ENCODE results near the gene RABIF. TPM values are rescaled to one million over a fixed set of nuclear protein-coding genes. Genes with fewer than 3 reads are reported as not detected.
"Not testable (repeated sequence)": the region's sequence is repeated elsewhere in the genome, so short reads cannot be mapped to it uniquely, and the experiment has no call there.

The RABIF gene
- total and polyA plus RNA-seq, 2 donors from 2014 or later, result 8.7 to 9.4 TPM

DNA sequence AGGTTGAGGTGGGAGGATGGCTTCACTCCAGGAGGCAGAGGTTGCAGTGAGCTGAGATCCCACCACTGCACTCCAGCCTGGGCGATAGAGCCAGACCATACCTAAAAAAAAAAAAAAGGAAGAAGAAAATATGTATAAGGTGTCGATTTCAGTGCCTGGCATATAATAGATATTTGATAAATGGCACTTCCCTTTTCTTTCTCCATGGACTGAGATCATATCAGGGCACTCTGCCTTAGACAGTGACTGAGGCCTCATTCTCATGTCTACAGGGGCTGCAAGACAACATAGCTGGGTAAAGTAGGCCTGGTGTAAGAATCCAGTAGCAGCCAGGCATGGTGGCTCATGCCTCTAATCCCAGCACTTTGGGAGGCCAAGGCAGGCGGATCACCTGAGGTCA is 57.0 kb downstream of the RABIF start:
- no peaks in the 10 kb centered on the region for H3K4me1 ChIP-seq (ENCODE audit: control insufficient read depth in 2 of 3, insufficient read depth in 2 of 3, low read depth in 1 of 3, low read length in 3 of 3)
- no peak overlapping the region for H3K27ac ChIP-seq (ENCODE audit: low read depth in 2 of 2, low read length in 2 of 2)
- TF ChIP-seq, protein P1, sequence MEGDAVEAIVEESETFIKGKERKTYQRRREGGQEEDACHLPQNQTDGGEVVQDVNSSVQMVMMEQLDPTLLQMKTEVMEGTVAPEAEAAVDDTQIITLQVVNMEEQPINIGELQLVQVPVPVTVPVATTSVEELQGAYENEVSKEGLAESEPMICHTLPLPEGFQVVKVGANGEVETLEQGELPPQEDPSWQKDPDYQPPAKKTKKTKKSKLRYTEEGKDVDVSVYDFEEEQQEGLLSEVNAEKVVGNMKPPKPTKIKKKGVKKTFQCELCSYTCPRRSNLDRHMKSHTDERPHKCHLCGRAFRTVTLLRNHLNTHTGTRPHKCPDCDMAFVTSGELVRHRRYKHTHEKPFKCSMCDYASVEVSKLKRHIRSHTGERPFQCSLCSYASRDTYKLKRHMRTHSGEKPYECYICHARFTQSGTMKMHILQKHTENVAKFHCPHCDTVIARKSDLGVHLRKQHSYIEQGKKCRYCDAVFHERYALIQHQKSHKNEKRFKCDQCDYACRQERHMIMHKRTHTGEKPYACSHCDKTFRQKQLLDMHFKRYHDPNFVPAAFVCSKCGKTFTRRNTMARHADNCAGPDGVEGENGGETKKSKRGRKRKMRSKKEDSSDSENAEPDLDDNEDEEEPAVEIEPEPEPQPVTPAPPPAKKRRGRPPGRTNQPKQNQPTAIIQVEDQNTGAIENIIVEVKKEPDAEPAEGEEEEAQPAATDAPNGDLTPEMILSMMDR (IDR thresholded peaks at IDR 0.05; ENCODE audit: borderline replicate concordance, extremely low read depth, insufficient read depth), result no peak
- no peaks in the 10 kb centered on the region for H3K27me3 ChIP-seq (ENCODE audit: control insufficient read depth, insufficient read depth, low read length)
- no peaks in the 10 kb centered on the region for H3K9me3 ChIP-seq (ENCODE audit: control insufficient read depth in 2 of 3, insufficient read depth in 1 of 3, low read length in 3 of 3)
- no peak for FAIRE-seq
- intact Hi-C loops (cut with DNase I), result no loop called here
- H3K4me3 ChIP-seq (ENCODE audit: low read length in 3 of 3), result no peak overlapping the region
- no peaks in the 10 kb centered on the region for H3K36me3 ChIP-seq (ENCODE audit: control insufficient read depth in 2 of 3, insufficient read depth in 3 of 3, low read length in 3 of 3)
- no peak overlapping the region for H3K9ac ChIP-seq (ENCODE audit: low read length in 3 of 3)
- no peak for DNase-seq

DNA sequence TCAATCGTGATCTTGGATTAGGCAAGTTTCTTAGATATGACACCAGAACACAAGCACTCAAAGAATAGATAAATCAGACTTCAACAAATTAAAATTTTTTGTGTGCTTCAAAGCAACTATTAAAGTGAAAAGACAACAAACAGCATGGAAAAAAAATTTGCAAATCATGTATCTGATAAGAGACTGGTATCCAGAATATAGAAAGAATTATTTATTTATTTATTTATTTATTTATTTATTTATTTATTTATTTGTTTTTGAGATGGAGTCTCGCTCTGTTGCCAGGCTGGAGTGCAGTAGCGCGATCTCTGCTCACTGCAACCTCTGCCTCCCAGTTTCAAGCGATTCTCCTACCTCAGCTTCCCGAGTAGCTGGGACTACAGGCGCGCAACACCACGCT is 59.7 kb downstream of the RABIF start:
- H3K27me3 ChIP-seq (ENCODE audit: control insufficient read depth, insufficient read depth, low read length); H3K27ac ChIP-seq (ENCODE audit: low read depth in 2 of 2, low read length in 2 of 2); H3K4me1 ChIP-seq (ENCODE audit: control insufficient read depth in 2 of 3, insufficient read depth in 2 of 3, low read depth in 1 of 3, low read length in 3 of 3); FAIRE-seq; H3K4me3 ChIP-seq (ENCODE audit: low read length in 3 of 3); H3K36me3 ChIP-seq (ENCODE audit: control insufficient read depth in 2 of 3, insufficient read depth in 3 of 3, low read length in 3 of 3); H3K9me3 ChIP-seq (ENCODE audit: control insufficient read depth in 2 of 3, insufficient read depth in 1 of 3, low read length in 3 of 3); DNase-seq; H3K9ac ChIP-seq (ENCODE audit: low read length in 3 of 3); intact Hi-C loops (cut with DNase I): not testable (repeated sequence)

Other genes with a start within 250 kb of the RABIF start
- gene SYT2, start 178.7 kb downstream of the RABIF start, total RNA-seq, result 0.19 TPM
- 0.15 TPM for gene SYT2, start 178.7 kb downstream of the RABIF start, polyA plus RNA-seq (ENCODE audit: insufficient read depth, low read depth, low replicate concordance)
- gene KDM5B, start 80.7 kb downstream of the RABIF start, total RNA-seq, result 55.5 TPM
- 10.7 TPM for gene KDM5B, start 80.7 kb downstream of the RABIF start, polyA plus RNA-seq (ENCODE audit: insufficient read depth, low read depth, low replicate concordance)
- gene PCAT6, start 78.2 kb downstream of the RABIF start, total RNA-seq, result 2.0 TPM
- 5.8 TPM for gene PCAT6, start 78.2 kb downstream of the RABIF start, polyA plus RNA-seq (ENCODE audit: insufficient read depth, low read depth, low replicate concordance)
- 28.2 TPM for gene KLHL12, start 38.1 kb upstream of the RABIF start, total RNA-seq
- 27.5 TPM for gene KLHL12, start 38.1 kb upstream of the RABIF start, polyA plus RNA-seq (ENCODE audit: insufficient read depth, low read depth, low replicate concordance)
- gene ADIPOR1, start 69.2 kb upstream of the RABIF start, total RNA-seq, result 66.8 TPM
- gene ADIPOR1, start 69.2 kb upstream of the RABIF start, polyA plus RNA-seq (ENCODE audit: insufficient read depth, low read depth, low replicate concordance), result 70.0 TPM
- gene CYB5R1, start 78.1 kb upstream of the RABIF start, total RNA-seq, result 52.7 TPM
- gene CYB5R1, start 78.1 kb upstream of the RABIF start, polyA plus RNA-seq (ENCODE audit: insufficient read depth, low read depth, low replicate concordance), result 94.8 TPM
- 47.9 TPM for gene TMEM183A, start 118.2 kb upstream of the RABIF start, total RNA-seq
- 47.5 TPM for gene TMEM183A, start 118.2 kb upstream of the RABIF start, polyA plus RNA-seq (ENCODE audit: insufficient read depth, low read depth, low replicate concordance)
- 1.7 TPM for gene PPFIA4, start 137.3 kb upstream of the RABIF start, total RNA-seq
- gene PPFIA4, start 137.3 kb upstream of the RABIF start, polyA plus RNA-seq (ENCODE audit: insufficient read depth, low read depth, low replicate concordance), result 5.2 TPM
- not detected for gene MYOG, start 196.9 kb upstream of the RABIF start, total RNA-seq
- gene MYOG, start 196.9 kb upstream of the RABIF start, polyA plus RNA-seq (ENCODE audit: insufficient read depth, low read depth, low replicate concordance), result not detected
- gene ADORA1, start 238.6 kb upstream of the RABIF start, total RNA-seq, result 4.9 TPM
- gene ADORA1, start 238.6 kb upstream of the RABIF start, polyA plus RNA-seq (ENCODE audit: insufficient read depth, low read depth, low replicate concordance), result 21.2 TPM